Measurements from ENCODE around the gene TLR3.

DNA sequence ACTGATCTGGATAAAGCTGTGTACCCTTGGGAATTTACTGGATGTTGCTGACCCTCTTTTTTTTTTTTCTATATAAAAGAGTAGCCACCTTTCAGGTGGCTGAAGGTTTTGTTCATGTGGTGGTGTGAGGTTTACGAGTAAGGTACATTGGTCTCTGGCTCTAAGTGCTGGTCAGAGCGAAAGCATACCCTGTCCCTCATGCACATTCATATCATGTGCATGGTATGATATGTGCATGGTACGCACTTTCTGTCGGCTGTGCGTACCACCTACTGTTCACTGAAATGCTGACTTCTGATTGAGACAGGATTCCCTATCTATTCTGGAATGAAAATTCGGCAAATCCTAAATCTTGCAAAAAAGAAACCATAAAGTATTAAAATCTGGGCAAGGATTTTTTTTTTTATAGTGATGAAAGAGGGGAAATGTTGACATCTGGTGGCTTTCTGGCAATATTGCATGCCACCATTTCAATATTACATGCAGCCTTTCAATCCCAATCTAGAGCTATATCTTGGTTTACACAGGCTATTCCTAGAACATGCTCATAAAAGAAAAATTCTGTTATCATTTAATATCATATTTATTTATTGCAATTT is 68.3 kb downstream of the TLR3 start:
- peak in 5 of 7 experiments; percentile 68 to 80 (median 76) for TF ChIP-seq CTCF (IDR thresholded peaks at IDR 0.05)
- TF ChIP-seq POLR2AphosphoS5 (IDR thresholded peaks at IDR 0.05), result no peak
- no peak for TF ChIP-seq POLR2A (IDR thresholded peaks at IDR 0.05)
- no peak for TF ChIP-seq EP300 (IDR thresholded peaks at IDR 0.05)
